NCI-H2227 treated with DMSO at 0.1 percent for 48 hours (cell line): ENCODE data around the gene PUSL1.
A peak's percentile ranks its signal among the peaks of the same experiment; 100 is the strongest.

ENCODE experiments used
- DNase-seq: peaks from one replicate; lab custom pipeline; 2025; lab: John Stamatoyannopoulos, UW

PUSL1 gene

GRCh38 chr1:1295154-1295923 lies 13.1 kb upstream of the PUSL1 start:
- DNase-seq = no peak

GRCh38 chr1:1296070-1297061 lies 12.0 kb upstream of the PUSL1 start:
- DNase-seq = no peak

DNA sequence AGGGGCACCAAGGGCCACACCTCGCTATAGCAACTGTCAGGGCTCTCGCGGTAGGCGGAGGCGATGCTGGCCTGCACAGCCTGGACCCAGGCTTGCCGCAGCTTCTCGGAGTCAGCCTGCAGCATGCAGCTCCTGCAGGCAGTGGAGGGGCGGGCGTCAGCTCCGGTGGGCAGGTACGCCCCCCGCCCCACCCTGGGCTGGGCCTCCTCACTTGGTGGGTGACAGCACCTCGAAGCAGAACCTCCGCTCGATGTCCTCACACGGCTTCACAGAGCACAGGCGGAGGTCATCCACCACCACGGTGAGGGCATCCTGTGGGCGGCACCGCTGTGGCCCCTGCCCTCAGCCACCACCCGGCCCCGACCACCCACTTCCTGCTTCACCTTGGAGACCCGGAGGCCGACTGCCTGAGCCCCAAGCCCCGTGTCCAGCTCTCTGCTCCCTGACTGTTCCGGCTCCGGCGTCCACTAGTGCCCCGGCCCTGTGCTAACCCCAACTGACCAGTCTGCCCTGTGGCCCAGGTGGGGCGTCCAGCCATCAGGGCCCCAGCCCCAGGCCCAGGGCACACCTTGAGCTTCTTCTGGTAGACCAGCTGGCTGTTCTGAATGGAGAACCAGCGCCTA lies 10.5 kb upstream of the PUSL1 start:
- no peak for DNase-seq

DNA sequence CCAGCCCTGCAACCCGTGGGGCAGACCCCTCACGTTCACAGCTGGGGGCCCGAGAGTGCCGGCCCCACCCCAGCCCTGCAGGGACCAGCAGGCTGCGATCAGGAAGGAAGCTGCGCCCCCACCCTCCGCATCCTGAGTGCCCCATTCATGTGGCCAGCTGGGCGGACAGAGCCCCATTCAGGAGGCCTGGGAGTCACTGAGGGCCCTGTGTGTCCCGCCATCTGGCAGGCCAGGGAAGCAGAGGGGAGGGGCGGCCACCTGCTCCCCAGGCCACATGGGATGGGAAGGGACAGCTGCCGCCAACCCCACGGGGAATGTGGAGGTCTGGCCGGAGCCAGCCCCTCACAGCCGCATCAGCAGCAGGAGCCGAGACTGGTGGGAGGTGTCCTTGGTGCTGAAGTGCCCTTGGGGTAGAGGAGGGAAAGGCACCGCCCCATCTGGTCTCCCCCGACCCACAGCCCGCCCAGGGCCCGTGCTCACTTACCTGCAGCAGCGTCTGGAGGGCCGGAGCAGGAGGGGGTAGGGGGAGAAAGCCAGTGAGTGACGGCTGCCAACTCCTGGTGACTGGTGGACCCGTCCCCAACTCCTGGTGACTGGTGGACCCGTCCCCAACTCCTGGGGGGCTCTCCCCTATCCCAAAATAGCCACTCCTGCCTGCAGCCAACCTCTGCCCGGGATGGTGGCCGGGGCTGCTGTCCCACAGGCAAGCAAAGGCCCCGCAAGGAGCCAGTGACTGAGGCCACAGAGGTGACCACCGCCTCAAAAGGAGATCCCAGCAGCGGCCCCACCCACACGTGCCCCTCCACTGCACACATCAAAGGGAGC lies 9.3 kb upstream of the PUSL1 start:
- no peak for DNase-seq

DNA sequence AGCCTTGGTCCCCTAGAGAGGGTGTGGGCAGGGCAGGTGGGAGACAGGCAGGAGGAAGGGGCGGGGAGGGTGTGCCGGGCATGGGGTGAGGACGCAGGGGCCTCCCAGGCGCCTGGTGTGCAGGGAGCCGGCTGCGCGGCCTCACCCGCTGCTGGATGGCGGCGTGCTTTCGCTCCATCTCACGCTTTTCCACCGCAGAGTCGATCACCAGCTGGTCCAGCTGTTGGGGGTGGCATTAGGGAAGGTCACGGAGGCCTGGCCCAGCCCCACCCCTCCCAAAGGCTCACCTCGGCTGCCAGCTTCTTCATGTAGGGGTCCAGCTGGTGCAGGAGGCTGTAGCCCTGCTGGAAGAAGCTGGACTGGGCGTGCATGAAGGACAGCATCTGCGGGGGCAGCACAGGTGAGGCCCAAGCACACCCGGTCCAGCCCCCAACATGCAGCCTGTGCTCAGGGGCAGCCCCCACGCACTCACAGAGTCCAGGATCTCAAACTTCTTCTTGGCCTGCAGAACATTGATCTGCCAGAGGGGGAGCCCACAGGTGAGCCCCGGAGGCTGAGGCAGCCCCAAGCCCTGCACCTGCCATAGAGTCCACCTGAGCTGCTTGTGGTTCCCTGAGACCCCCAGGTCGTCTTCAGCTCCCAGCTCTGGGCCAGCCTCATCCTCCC lies 8.6 kb upstream of the PUSL1 start:
- peak; percentile 16 for DNase-seq

- DNase-seq = no peak
Measured at GRCh38 chr1:1300352-1300739, 8.1 kb upstream of the PUSL1 start.

- no peak for DNase-seq
Measured at GRCh38 chr1:1302006-1302430, 6.4 kb upstream of the PUSL1 start.

GRCh38 chr1:1302951-1303509 lies 5.4 kb upstream of the PUSL1 start:
- no peak for DNase-seq

- no peak for DNase-seq
Measured at GRCh38 chr1:1303736-1304135, 4.7 kb upstream of the PUSL1 start.

DNA sequence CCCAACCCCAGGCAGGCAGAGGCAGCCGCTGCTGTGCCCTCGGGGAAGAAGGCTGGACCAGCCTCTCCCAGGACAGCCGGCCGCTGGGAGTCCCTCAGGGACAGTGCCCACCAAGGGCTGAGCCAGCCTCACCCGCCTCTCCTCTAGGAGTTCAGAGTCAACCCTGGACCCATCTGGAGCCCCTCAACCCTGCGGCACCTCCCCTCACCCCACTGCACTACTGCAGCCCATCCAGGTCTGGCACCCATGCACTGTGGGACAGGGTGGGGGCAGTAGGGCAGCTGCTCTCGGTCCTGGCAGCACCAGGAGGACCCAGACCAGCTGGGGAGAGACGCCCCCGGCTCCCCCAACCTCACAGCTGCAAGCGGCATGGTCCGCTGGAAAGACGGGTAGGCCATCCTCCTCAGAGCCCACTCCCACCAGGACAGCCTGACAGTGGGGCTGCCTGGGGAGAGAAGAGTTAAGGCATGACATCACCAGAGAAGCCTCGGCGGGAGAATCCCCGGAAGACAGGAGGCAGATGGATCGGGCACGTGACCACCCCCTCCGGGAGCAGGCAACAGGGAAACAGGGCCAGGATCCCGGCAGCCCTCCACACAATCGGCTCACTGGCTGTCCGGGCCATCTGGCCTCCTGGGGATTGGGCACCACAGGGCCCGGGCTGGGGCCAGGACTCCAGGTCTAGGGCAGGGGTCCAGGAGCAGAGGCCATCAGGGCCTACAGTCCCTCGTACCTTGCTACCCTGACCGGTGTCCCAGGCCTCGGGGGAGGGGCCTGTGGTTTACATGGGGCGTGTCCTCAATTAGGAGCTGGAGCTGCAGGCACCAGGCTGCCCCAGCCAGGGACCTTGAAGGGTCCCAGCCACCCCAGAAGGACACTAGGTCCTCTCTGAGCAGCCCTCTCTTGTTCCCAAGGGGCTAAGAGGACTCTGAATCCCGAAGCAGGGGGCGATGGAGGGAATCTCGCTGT lies 3.8 kb upstream of the PUSL1 start:
- DNase-seq = peak; percentile 76

GRCh38 chr1:1305300-1306069 lies 2.9 kb upstream of the PUSL1 start:
- peak; percentile 14 for DNase-seq

DNA sequence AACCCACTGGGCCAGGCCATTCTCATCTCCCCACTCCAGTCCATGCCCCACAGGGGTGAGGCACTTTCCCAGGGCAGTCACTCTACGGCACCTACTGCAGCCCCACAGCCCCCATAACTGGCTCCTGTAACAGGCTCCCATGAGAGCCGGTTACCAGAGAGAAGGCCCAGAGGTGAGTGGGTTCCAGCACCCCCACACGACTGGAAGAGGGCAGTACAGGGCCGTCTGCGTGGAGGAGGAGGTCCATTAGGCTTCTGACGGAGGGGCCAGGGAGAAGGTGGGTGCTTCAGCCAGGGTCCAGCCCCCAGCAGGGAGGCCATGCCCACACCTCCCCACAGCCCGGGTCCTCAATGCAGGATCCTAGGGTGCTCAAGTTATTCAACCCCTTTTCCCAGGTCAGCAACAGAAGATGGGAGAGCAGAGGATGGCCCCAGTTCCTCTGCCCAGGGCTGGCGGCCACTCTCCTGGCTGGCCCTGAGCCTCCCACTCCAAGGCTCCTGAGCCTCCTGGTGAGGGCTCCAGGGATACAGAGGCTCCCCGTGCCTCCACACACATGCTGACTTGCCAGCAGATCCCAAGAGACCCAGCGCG lies 2.2 kb upstream of the PUSL1 start:
- no peak for DNase-seq

GRCh38 chr1:1306661-1307260 lies 1.6 kb upstream of the PUSL1 start:
- DNase-seq = no peak

- DNase-seq = no peak
Measured at GRCh38 chr1:1307261-1307922, 1.0 kb upstream of the PUSL1 start.

GRCh38 chr1:1308756-1309250 lies 406 bp downstream of the PUSL1 start:
- DNase-seq = no peak

GRCh38 chr1:1309251-1310108 lies 1.1 kb downstream of the PUSL1 start:
- DNase-seq = no peak

GRCh38 chr1:1310109-1310385 lies 1.6 kb downstream of the PUSL1 start:
- DNase-seq = no peak
